Stimulated activated CD8-positive, alpha-beta memory T cell treated with anti-CD3 and anti-CD28 coated beads, Interleukin-12 subunit alpha, Interleukin-12 subunit beta, amount 100 ng/mL, for 1 hour (primary cell): Measurements from ENCODE around the gene SNX9.

Source experiments
- DNase-seq: peaks from one replicate; pipeline ENCODE4 v3.0.0-alpha.2; 2020; ENCODE audit warnings: low read depth

Gene SNX9

GRCh38 chr6:157859775-157860504 lies 36.9 kb downstream of the SNX9 start:
- DNase-seq = no peak

- DNase-seq = no peak
Measured at GRCh38 chr6:157860505-157860991, 37.5 kb downstream of the SNX9 start.

- no peak for DNase-seq
Measured at GRCh38 chr6:157861184-157861583, 38.1 kb downstream of the SNX9 start.

GRCh38 chr6:157861814-157862213 lies 38.8 kb downstream of the SNX9 start:
- no peak for DNase-seq

GRCh38 chr6:157862706-157863105 lies 39.7 kb downstream of the SNX9 start:
- DNase-seq = no peak

- DNase-seq = no peak
Measured at GRCh38 chr6:157864185-157864761, 41.2 kb downstream of the SNX9 start.

- DNase-seq = no peak
Measured at GRCh38 chr6:157865249-157865648, 42.2 kb downstream of the SNX9 start.

- DNase-seq = no peak
Measured at GRCh38 chr6:157867155-157867559, 44.1 kb downstream of the SNX9 start.

- no peak for DNase-seq
Measured at GRCh38 chr6:157867981-157868380, 44.9 kb downstream of the SNX9 start.

GRCh38 chr6:157868835-157869234 lies 45.8 kb downstream of the SNX9 start:
- no peak for DNase-seq

GRCh38 chr6:157869673-157870302 lies 46.7 kb downstream of the SNX9 start:
- no peak for DNase-seq

- DNase-seq = peak; percentile 81
Measured at GRCh38 chr6:157873735-157874344, 50.8 kb downstream of the SNX9 start.

- DNase-seq = no peak
Measured at GRCh38 chr6:157877149-157877548, 54.1 kb downstream of the SNX9 start.

- DNase-seq = no peak
Measured at GRCh38 chr6:157877573-157878438, 54.8 kb downstream of the SNX9 start.

- no peak for DNase-seq
Measured at GRCh38 chr6:157879034-157879872, 56.2 kb downstream of the SNX9 start.

- DNase-seq = no peak
Measured at GRCh38 chr6:157879873-157880254, 56.8 kb downstream of the SNX9 start.

GRCh38 chr6:157880534-157880933 lies 57.5 kb downstream of the SNX9 start:
- no peak for DNase-seq

- DNase-seq = no peak
Measured at GRCh38 chr6:157881342-157881741, 58.3 kb downstream of the SNX9 start.

- no peak for DNase-seq
Measured at GRCh38 chr6:157884756-157885155, 61.7 kb downstream of the SNX9 start.

- DNase-seq = no peak
Measured at GRCh38 chr6:157885211-157885788, 62.3 kb downstream of the SNX9 start.

- DNase-seq = no peak
Measured at GRCh38 chr6:157885876-157886275, 62.8 kb downstream of the SNX9 start.
